Amygdala (tissue), 56 donors: ENCODE results near the gene LOXL3.

Experiments
- DNase-seq, 56 donors: peaks; one replicate each; lab custom pipeline; 2025; lab: John Stamatoyannopoulos, UW

LOXL3 gene

DNA sequence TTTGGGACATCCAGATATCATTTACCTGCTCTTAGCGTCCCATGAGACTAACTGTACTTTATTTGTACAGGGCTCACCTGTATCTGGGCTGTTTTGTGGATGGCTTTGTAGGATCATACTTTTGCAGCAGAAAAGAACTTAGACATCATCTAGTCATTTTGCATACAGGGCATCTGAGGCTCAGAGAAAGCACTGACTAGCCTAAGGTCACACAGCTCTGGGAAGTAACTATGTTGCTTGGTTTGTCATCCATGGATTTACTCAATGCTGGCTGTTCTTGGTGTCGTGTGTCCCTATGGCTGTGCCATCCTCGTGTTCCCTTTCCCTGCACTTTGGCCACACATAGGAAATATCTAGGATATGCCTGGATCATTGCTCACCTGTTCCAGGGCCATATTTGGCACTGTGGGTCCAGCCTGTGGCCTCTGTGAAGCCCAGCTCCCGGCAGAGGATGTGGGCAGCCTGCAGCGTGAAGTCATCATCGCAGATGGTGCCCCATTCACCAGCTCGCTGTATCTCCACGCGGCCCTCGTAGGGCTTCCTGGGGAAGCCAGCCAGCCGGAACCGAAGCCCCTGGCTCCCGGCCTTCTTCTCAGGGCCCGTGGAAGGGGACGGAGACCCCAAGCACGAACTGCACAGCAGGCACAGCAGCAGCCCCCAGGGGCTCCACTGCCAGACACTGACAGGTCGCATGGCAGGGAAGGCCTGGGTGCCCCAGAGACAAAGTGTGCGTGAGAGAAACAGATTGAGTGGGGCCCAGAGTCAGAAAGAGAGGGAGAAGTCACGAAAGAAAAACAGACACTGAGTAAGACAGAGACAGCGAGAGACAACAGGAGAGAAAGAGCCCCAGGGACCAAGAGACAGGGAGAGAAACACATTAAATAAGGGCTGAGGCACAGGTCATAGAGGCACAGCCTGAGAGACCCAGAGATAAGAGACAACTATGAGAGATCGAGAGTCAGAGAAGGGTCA, 1.5 kb downstream of the LOXL3 start:
- DNase-seq = no peak

DNA sequence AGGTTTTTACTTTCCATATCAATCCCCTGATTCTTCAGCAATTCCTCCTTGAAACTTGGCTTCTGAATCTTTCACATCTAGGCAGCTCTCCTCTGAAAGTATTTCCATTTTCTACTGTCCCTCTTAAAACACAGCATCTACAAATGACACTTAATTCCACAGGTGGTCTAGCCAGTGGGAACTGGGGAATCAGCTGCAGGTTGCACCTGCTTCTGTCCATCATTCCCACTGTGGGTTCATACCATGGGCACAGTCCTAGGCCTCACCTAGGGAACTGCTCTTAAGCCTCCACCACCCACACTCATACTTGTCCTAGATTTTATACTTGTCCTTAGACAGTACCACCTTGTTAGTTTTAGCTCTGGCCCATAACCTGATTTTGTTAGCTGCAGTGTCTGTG, 2.2 kb downstream of the LOXL3 start:
- DNase-seq = no peak

- no peak for DNase-seq
Observed at GRCh38 chr2:74550231-74550630, 3.5 kb downstream of the LOXL3 start.

- peak in 8 of 56 donors; percentile 6 to 44 (median 20) for DNase-seq
Observed at GRCh38 chr2:74548900-74549826, 4.6 kb downstream of the LOXL3 start.

GRCh38 chr2:74548285-74548899, 5.3 kb downstream of the LOXL3 start:
- DNase-seq = no peak

DNA sequence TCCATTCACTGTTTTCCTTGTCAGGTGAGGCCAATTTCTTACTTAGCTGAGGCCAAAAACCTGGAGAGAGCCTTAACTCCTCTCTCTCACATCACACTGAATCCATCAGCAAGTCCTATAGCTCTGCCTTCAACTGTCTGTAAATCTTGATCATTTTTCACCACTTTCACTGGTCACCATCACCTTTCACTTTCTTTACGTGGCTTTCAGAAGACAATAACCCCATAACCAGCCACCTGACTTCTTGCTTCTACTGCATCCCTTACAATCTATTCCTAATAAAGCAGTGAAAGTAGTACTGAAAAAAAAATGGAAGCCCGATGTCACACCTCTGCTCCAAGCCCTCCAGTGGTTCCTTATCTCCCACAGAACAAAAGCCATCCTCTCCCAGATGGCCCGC, 7.7 kb downstream of the LOXL3 start:
- no peak for DNase-seq

GRCh38 chr2:74544634-74545033, 9.1 kb downstream of the LOXL3 start:
- no peak for DNase-seq

- no peak for DNase-seq
Observed at GRCh38 chr2:74542978-74543377, 10.8 kb downstream of the LOXL3 start.

- no peak for DNase-seq
Observed at GRCh38 chr2:74540291-74540690, 13.5 kb downstream of the LOXL3 start.

DNA sequence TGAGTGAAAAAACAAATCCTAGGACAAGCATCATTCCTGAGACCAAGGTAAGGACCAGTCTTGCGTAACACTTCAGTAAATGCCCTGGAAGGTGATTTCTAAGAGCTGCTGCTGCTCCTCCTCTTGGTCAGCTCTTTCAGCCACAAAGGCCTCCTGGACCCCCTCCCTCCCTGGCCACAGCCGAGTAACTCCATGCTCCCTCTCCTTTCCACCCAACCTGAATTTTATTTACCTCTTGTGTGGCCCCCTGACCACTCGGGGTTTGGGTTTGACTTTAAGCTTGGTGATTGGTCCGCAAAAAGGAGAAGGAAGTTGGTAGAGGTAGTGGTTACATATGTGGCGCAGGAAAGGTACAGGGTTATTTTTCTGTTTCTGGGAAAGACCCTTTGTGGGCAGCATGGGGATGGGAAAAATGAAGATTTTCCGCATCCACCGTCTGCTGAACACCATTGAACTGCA, 14.8 kb downstream of the LOXL3 start:
- DNase-seq = no peak

DNA sequence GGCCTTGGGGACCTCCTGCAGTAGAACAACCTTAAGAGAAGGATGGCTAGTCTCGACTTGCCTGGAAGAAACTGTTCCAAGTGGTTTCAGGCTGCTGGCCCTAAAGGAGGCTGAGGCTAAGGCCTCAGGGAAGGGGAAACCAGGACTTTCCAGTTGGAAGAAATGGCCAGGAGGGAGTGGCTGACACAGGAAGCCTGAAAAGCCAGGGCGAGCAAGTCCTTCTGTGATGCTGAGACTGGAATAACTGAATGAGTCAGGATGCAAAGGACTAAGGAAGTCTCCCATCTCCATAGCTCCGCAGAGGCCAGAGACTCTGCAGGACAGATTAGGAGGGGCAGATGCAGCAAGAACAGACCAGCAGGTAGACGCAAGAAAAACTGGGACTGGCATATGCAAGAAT, 16.6 kb downstream of the LOXL3 start:
- DNase-seq = no peak

DNA sequence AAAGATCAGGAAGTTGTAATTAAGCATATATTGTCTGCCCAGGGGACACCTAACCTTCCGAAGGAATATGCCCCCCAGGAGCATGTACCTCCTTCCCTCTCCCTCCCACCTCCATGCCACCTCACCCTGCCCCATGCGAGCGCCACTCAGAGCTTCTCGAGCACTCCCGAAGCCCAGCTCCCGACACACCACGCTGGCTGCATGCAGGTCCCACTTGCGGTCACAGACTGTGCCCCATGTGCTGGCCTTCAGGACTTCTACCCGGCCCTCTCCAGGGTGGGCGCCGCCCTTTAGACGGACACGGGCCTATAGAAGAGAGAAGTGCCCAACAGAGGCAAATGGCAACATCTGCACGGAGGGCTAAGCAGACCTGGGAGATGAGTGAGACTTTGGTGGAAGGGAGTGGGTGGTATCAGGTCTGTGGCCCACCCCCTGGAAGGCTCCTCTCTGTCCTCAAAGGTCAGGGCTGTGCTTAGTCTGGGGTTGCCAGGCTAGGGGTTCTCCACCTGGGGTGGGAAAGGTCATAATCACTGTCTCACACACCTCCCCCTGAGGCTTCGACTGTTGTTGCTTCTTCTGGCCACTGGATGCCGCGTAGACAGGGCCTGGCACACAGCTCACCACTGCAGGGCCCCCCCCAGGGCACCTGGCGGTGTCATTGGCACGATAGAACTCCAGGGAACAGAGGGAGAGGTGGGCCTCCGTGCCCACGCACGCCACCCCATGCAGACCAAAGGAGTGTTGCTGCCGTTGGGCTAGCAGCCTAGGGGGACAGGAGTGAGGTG, 17.4 kb downstream of the LOXL3 start:
- DNase-seq = no peak

GRCh38 chr2:74535440-74535965, 18.2 kb downstream of the LOXL3 start:
- no peak for DNase-seq

DNA sequence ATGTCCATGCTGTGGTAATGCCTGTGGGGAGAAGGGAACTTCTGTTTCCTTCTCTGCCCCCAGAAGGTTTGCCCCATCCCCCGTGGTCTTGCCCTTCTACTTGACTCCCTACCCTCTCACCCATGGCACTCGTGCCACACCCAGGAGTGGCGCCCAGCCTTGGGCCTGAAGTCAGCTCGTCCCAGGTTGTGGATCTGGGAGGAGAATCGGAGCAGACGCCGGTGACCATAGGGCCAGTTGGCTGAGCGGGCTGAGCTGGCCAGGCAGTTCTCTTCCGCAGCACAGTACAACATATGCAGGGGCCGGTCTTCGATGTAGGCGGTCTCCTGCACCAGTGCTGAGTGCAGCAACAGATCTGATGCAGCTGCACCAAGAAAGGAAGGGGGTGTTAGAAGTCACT, 19.3 kb downstream of the LOXL3 start:
- DNase-seq = no peak

- DNase-seq = no peak
Observed at GRCh38 chr2:74533464-74533863, 20.3 kb downstream of the LOXL3 start.

- DNase-seq = no peak
Observed at GRCh38 chr2:74532222-74532621, 21.5 kb downstream of the LOXL3 start.

- no peak for DNase-seq
Observed at GRCh38 chr2:74531666-74532065, 22.1 kb downstream of the LOXL3 start.

DNA sequence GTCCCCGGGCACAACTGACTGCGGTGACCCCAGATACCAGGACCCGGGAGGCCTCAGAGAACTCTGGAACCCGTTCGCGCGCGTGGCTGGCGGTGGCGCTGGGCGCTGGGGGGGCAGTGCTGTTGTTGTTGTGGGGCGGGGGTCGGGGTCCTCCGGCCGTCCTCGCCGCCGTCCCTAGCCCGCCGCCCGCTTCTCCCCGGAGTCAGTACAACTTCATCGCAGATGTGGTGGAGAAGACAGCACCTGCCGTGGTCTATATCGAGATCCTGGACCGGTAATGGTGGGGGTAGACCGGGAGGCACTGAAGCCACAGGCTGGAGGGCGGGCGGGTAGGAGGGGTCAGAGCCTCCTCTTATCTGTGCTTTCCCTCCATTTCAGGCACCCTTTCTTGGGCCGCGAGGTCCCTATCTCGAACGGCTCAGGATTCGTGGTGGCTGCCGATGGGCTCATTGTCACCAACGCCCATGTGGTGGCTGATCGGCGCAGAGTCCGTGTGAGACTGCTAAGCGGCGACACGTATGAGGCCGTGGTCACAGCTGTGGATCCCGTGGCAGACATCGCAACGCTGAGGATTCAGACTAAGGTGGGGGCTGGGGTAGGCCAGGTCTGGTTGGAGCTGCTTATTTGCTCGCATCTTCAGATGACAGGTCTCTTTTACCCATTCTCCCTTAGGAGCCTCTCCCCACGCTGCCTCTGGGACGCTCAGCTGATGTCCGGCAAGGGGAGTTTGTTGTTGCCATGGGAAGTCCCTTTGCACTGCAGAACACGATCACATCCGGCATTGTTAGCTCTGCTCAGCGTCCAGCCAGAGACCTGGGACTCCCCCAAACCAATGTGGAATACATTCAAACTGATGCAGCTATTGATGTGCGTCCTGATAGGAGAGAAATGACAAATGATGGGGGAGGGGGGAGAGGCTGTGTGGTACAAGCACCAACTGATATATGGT, 23.2 kb downstream of the LOXL3 start:
- DNase-seq = peak in 24 of 56 donors; percentile 10 to 65 (median 38)
